ENCODE data around the gene DCUN1D1.

GRCh38 chr3:182925330-182925943 is 54.9 kb downstream of the DCUN1D1 start:
- TF ChIP-seq ZBTB10 (CRISPR knock-in tag; IDR thresholded peaks at IDR 0.05; ENCODE audit: borderline replicate concordance) (no peak), GLI4 (CRISPR knock-in tag; IDR thresholded peaks at IDR 0.05; ENCODE audit: borderline replicate concordance) (no peak), PAX8 (CRISPR knock-in tag; IDR thresholded peaks at IDR 0.05; ENCODE audit: borderline replicate concordance) (no peak), CTCF (CRISPR knock-in tag; IDR thresholded peaks at IDR 0.05) (no peak), SP1 (IDR thresholded peaks at IDR 0.05) (no peak), SP1 (CRISPR knock-in tag; IDR thresholded peaks at IDR 0.05) (no peak), RXRA (CRISPR knock-in tag; IDR thresholded peaks at IDR 0.05) (no peak), TFE3 (CRISPR knock-in tag; IDR thresholded peaks at IDR 0.05) (no peak), ATF1 (CRISPR knock-in tag; IDR thresholded peaks at IDR 0.05) (no peak), SPEN (CRISPR knock-in tag; IDR thresholded peaks at IDR 0.05; ENCODE audit: low read depth) (no peak), TAF1 (CRISPR knock-in tag; IDR thresholded peaks at IDR 0.05) (no peak), ZZZ3 (CRISPR knock-in tag; IDR thresholded peaks at IDR 0.05; ENCODE audit: borderline replicate concordance) (no peak), JUNB (CRISPR knock-in tag; IDR thresholded peaks at IDR 0.05; ENCODE audit: borderline replicate concordance) (no peak), DMAP1 (CRISPR knock-in tag; IDR thresholded peaks at IDR 0.05) (no peak)
